Tibial artery (tissue), 4 donors: ENCODE results near the gene GALNT18.
"Not testable (repeated sequence)": the region's sequence is repeated elsewhere in the genome, so short reads cannot be mapped to it uniquely, and the experiment has no call there.

Source experiments
- DNase-seq, 2 donors: peaks; one replicate each; pipeline ENCODE4 v3.0.0-alpha.2; 2019
- H3K27ac ChIP-seq, 2 donors: fragments of 200-600 bp; sonication (generic) in 1 of 2; 1 replicate in 1 of 2; 2 replicates in 1 of 2; pipeline ENCODE4 v1.5.1; 2018 to 2019; ENCODE audit warnings: mild to moderate bottlenecking in 1 of 2
- H3K27me3 ChIP-seq, 2 donors: fragments of 200-600 bp; sonication (generic) in 1 of 2; one replicate each; pipeline versions ENCODE4 v1.5.1 to v1.6.0; 2016 to 2019
- H3K36me3 ChIP-seq, 3 donors: fragments of 200-600 bp; sonication (generic) in 2 of 3; one replicate each; pipeline ENCODE4 v1.5.1; 2016 to 2019; ENCODE audit warnings: mild to moderate bottlenecking in 2 of 3
- H3K4me1 ChIP-seq, 4 donors: fragments of 200-600 bp; sonication (generic) in 2 of 4; 1 replicate in 3 of 4; 2 replicates in 1 of 4; pipeline ENCODE4 v1.5.1; 2016 to 2019
- H3K4me3 ChIP-seq, 2 donors: fragments of 200-600 bp; sonication (generic) in 1 of 2; 1 replicate in 1 of 2; 2 replicates in 1 of 2; pipeline ENCODE4 v1.5.1; 2018 to 2019; ENCODE audit warnings: mild to moderate bottlenecking in 2 of 2
- H3K9me3 ChIP-seq, 3 donors: fragments of 200-600 bp; sonication (generic) in 1 of 3; one replicate each; pipeline ENCODE4 v1.5.1; 2016 to 2019
- CTCF ChIP-seq, 2 experiments: fragments of 200-600 bp in 1 of 2; fragments of 450-650 bp in 1 of 2; IDR thresholded peaks; one replicate each; pipeline ENCODE4 v1.5.1; 2017 to 2019; ENCODE audit warnings: antibody characterized with exemption in 2 of 2, mild to moderate bottlenecking in 1 of 2, moderate library complexity in 1 of 2
- intact Hi-C: fragments of 100-400 bp; cut with DNase I; formaldehyde crosslinking; loops from one replicate; pipeline ENCODE4 v1.15.0; 2023; ENCODE audit warnings: low total_unique reads

The GALNT18 gene

GRCh38 chr11:11449327-11449726 is 172.5 kb downstream of the GALNT18 start:
- intact Hi-C loops, result no loop called here
- peaks cover 0 to 6% (median 0%) of the 10 kb centered on the region in 3 donors for H3K36me3 ChIP-seq
- peak overlapping the region in 1 of 2 donors; percentile 63 for H3K27ac ChIP-seq
- no peak for DNase-seq
- H3K4me3 ChIP-seq, result no peak overlapping the region
- no peaks in the 10 kb centered on the region for H3K27me3 ChIP-seq
- no peaks in the 10 kb centered on the region for H3K9me3 ChIP-seq
- H3K4me1 ChIP-seq, result peaks cover 0 to 48% (median 28%) of the 10 kb centered on the region in 4 donors
- no peak for TF ChIP-seq CTCF (IDR thresholded peaks at IDR 0.05)

GRCh38 chr11:11448626-11449025 is 173.2 kb downstream of the GALNT18 start:
- Histone ChIP-seq H3K9me3 (no peaks in the 10 kb centered on the region), H3K27me3 (no peaks in the 10 kb centered on the region)

GRCh38 chr11:11447601-11448000 is 174.2 kb downstream of the GALNT18 start:
- H3K27me3 ChIP-seq, DNase-seq, H3K36me3 ChIP-seq, intact Hi-C loops, H3K27ac ChIP-seq, H3K9me3 ChIP-seq, H3K4me3 ChIP-seq: not testable (repeated sequence)
- H3K4me1 ChIP-seq, result peaks cover 0 to 65% (median 39%) of the 10 kb centered on the region in 4 donors

More at GRCh38 chr11:11448626-11449025, 173.2 kb downstream of the GALNT18 start:
- intact Hi-C loops, result no loop called here
- Histone ChIP-seq H3K36me3 (peaks cover 0 to 6% (median 0%) of the 10 kb centered on the region in 3 donors), H3K4me1 (peaks cover 0 to 55% (median 35%) of the 10 kb centered on the region in 4 donors), H3K27ac (no peak overlapping the region), H3K4me3 (no peak overlapping the region)
- no peak for TF ChIP-seq CTCF (IDR thresholded peaks at IDR 0.05)
- no peak for DNase-seq

- H3K4me1 ChIP-seq, result peaks cover 0 to 71% (median 39%) of the 10 kb centered on the region in 4 donors
- peaks cover 0 to 6% (median 0%) of the 10 kb centered on the region in 3 donors for H3K36me3 ChIP-seq
- no peak for DNase-seq
- intact Hi-C loops, result no loop called here
- no peak for TF ChIP-seq CTCF (IDR thresholded peaks at IDR 0.05)
- no peaks in the 10 kb centered on the region for H3K9me3 ChIP-seq
- H3K27me3 ChIP-seq, result no peaks in the 10 kb centered on the region
- H3K4me3 ChIP-seq, result no peak overlapping the region
- no peak overlapping the region for H3K27ac ChIP-seq
Measured at GRCh38 chr11:11446967-11447366, 174.8 kb downstream of the GALNT18 start.

GRCh38 chr11:11446564-11446963 is 175.2 kb downstream of the GALNT18 start:
- peaks cover 0 to 68% (median 39%) of the 10 kb centered on the region in 4 donors for H3K4me1 ChIP-seq
- no peaks in the 10 kb centered on the region for H3K9me3 ChIP-seq
- intact Hi-C loops, result no loop called here
- no peaks in the 10 kb centered on the region for H3K27me3 ChIP-seq
- peaks cover 0 to 6% (median 0%) of the 10 kb centered on the region in 3 donors for H3K36me3 ChIP-seq
- no peak overlapping the region for H3K27ac ChIP-seq
- no peak for DNase-seq
- no peak overlapping the region for H3K4me3 ChIP-seq
- TF ChIP-seq CTCF (IDR thresholded peaks at IDR 0.05), result no peak

DNA sequence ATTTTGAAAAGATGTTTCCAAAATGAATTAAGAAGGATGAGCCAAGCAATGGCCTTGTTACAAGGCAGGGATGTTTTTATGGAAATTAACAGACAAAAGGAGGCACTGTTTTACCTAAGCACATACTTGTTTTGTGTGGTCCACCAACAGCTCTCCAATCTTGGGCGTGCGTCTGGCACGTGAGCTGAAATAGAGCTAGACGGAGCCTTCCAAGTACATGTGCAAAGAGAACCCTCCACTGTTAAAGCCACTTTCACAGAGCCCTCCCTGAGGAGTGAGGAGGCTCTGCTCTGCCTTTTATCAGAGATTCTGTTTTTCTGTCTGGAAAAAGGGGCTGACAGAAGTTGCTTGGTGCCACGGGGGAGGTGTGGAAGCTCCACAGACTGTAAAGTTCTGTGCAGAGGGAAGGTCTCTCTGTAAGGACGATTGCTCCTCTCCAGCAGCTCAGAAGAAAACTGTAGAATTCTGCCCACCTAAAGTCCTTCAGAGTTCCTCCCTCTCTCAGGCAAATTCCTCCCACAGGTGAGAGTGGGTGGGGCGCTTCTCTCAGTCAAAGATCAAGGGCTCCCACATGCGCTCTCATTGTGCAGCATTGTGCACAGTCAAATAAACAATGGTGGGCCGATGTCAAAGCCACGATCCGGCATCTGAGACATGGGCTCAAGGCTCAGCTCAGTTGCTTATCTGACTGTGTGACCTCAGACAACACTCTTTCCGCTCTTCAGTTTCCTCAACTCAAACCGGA is 176.2 kb downstream of the GALNT18 start:
- intact Hi-C loops, result no loop called here
- no peak for TF ChIP-seq CTCF (IDR thresholded peaks at IDR 0.05)
- DNase-seq, result no peak
- H3K27me3 ChIP-seq, result no peaks in the 10 kb centered on the region
- no peaks in the 10 kb centered on the region for H3K9me3 ChIP-seq
- H3K27ac ChIP-seq, result peak overlapping the region; percentile 85 to 86
- peaks cover 0 to 6% (median 0%) of the 10 kb centered on the region in 3 donors for H3K36me3 ChIP-seq
- H3K4me3 ChIP-seq, result no peak overlapping the region
- H3K4me1 ChIP-seq, result peaks cover 0 to 58% (median 31%) of the 10 kb centered on the region in 4 donors
